Measurements from ENCODE around the gene CAMSAP3. TPM values are rescaled to one million over a fixed set of nuclear protein-coding genes. Genes with fewer than 3 reads are reported as not detected.
"Not testable (repeated sequence)": the region's sequence is repeated elsewhere in the genome, so short reads cannot be mapped to it uniquely, and the experiment has no call there.

CAMSAP3 gene
- total and polyA plus RNA-seq, 2 experiments from 2014 or later, result 22.8 to 58.5 TPM

DNA sequence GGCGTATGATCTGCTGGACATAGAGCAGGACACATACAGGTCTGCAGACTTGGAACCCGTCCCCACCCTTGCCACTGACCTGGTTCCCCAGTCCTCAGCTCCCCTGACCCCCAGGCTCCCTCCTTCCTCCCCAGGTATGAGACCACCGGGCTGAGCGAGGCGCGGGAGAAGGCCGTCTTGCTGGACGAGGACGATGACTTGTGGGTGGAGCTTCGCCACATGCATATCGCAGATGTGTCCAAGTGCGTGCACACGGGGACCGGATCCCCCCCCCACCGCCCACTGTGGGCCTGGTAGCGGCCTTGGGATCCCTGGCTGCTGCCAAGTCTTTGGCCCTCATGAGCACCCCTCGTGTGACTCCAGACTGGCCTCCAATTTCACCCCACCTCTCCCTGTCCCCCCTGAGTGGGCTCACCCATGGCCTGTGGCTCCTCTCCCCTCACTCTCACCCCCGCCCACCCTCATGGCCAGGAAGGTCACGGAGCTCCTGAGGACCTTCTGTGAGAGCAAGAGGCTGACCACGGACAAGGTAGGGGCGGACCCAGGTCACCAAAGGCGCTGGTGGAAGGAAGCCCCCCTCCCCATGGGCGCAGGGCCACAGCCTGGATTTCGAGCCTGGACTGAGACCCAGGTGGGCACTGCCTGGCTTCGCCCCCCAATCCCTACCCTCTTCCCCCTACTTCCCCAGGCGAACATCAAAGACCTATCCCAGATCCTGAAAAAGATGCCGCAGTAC is 46.8 kb downstream of the CAMSAP3 start:
- H3K9me3 ChIP-seq (ENCODE audit: low read depth), result no peaks in the 10 kb centered on the region
- no peak overlapping the region for H3K4me2 ChIP-seq
- H4K20me1 ChIP-seq (ENCODE audit: insufficient read depth, poor library complexity, severe bottlenecking), result no peaks in the 10 kb centered on the region
- H2AFZ ChIP-seq, result no peak overlapping the region
- peaks cover 12% of the 10 kb centered on the region for H3K79me2 ChIP-seq
- no peaks in the 10 kb centered on the region for H3K9me2 ChIP-seq (replicated peaks; ENCODE audit: insufficient read depth)
- no peaks in the 10 kb centered on the region for H3K4me1 ChIP-seq (ENCODE audit: insufficient read depth)
- 93% methylated on average over 24 of the region's 27 CpGs for WGBS (ENCODE audit: low lambda C conversion rate, missing lambda C conversion rate)
- H3K27ac ChIP-seq, result no peak overlapping the region
- no peaks in the 10 kb centered on the region for H3K36me3 ChIP-seq (replicated peaks; ENCODE audit: insufficient read depth, low read depth)
- DNase-seq (ENCODE audit: low spot score), result no peak
- TF ChIP-seq EZH2phosphoT487 (IDR thresholded peaks at IDR 0.05; ENCODE audit: low read depth, severe bottlenecking, unreplicated experiment) (no peak), CTCF (IDR thresholded peaks at IDR 0.05; ENCODE audit: poor library complexity) (no peak), EZH2 (IDR thresholded peaks at IDR 0.05; ENCODE audit: borderline replicate concordance) (no peak)
- no peaks in the 10 kb centered on the region for H3K27me3 ChIP-seq
- no peak overlapping the region for H3K4me3 ChIP-seq

- WGBS (ENCODE audit: low lambda C conversion rate, missing lambda C conversion rate), result 90% methylated on average over 6 of the region's 8 CpGs
- H4K20me1 ChIP-seq (ENCODE audit: insufficient read depth, poor library complexity, severe bottlenecking), result no peaks in the 10 kb centered on the region
- no peak overlapping the region for H3K27ac ChIP-seq
- H3K4me1 ChIP-seq (ENCODE audit: insufficient read depth), result no peaks in the 10 kb centered on the region
- no peaks in the 10 kb centered on the region for H3K9me2 ChIP-seq (replicated peaks; ENCODE audit: insufficient read depth)
- H3K4me2 ChIP-seq, result no peak overlapping the region
- peaks cover 7% of the 10 kb centered on the region for H3K79me2 ChIP-seq
- no peaks in the 10 kb centered on the region for H3K36me3 ChIP-seq (replicated peaks; ENCODE audit: insufficient read depth, low read depth)
- no peaks in the 10 kb centered on the region for H3K27me3 ChIP-seq
- TF ChIP-seq EZH2phosphoT487 (IDR thresholded peaks at IDR 0.05; ENCODE audit: low read depth, severe bottlenecking, unreplicated experiment) (no peak), EZH2 (IDR thresholded peaks at IDR 0.05; ENCODE audit: borderline replicate concordance) (no peak), CTCF (IDR thresholded peaks at IDR 0.05; ENCODE audit: poor library complexity) (no peak)
- DNase-seq (ENCODE audit: low spot score), result no peak
- no peak overlapping the region for H3K4me3 ChIP-seq
- H3K9me3 ChIP-seq (ENCODE audit: low read depth), result no peaks in the 10 kb centered on the region
- no peak overlapping the region for H2AFZ ChIP-seq
Observed at GRCh38 chr19:7643031-7643415, 47.4 kb downstream of the CAMSAP3 start.

DNA sequence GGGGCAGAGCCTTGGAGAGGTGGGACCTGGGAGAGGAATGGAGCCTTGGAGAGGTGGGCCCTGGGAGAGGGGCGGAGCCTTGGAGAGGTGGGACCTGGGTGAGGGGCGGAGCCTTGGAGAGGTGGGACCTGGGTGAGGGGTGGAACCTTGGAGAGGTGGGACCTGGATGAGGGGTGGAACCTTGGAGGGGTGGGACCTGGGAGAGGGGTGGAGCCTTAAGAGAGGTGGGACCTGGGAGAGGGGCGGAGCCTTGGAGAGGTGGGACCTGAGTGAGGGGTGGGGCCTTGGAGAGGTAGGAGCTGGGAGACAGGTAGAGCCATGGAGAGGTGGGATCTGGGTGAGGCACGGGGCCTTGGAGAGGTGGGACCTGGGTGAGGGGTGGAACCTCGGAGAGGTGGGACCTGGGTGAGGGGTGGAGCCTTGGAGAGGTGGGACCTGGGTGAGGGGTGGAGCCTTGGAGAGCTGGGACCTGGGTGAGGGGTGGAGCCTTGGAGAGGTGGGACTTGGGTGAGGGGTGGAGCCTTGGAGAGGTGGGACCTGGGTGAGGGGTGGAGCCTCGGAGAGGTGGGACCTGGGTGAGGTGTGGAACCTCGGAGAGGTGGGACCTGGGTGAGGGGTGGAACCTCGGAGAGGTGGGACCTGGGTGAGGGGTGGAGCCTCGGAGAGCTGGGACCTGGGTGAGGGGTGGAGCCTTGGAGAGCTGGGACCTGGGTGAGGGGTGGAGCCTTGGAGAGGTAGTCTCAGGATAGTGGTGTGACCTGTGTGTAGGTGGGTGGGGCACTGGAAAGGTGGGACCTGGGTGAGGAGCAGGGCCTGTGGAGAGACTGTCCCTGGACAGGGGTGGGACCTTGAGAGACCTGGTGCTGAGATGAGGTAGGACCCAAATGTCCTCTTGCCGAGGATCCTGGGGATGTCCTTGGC is 48.2 kb downstream of the CAMSAP3 start:
- not testable (repeated sequence) for H3K27ac ChIP-seq

DNA sequence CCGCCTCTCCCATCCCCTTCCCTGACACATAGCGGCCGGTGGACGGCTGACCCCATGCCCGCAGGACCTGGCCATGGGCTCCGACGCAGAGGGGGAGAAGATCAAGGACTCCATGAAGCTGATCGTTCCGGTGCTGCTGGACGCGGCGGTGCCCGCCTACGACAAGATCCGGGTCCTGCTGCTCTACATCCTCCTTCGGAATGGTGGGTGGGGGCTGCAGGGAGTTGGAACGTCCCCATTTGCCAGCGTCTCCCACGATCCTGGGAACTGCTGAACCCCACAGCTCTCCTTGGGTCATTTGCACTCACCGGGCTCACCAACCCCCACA is 48.9 kb downstream of the CAMSAP3 start:
- H3K36me3 ChIP-seq (replicated peaks; ENCODE audit: insufficient read depth, low read depth), result no peaks in the 10 kb centered on the region

More for the DNA sequence above, 48.2 kb downstream of the CAMSAP3 start:
- not testable (repeated sequence) for H3K36me3 ChIP-seq (replicated peaks; ENCODE audit: insufficient read depth, low read depth); H3K9me2 ChIP-seq (replicated peaks; ENCODE audit: insufficient read depth); H3K27me3 ChIP-seq; H3K4me3 ChIP-seq; H3K79me2 ChIP-seq; H3K4me1 ChIP-seq (ENCODE audit: insufficient read depth); H4K20me1 ChIP-seq (ENCODE audit: insufficient read depth, poor library complexity, severe bottlenecking); DNase-seq (ENCODE audit: low spot score); H3K9me3 ChIP-seq (ENCODE audit: low read depth); H2AFZ ChIP-seq; H3K4me2 ChIP-seq
- 100% methylated on average over 4 of the region's 10 CpGs for WGBS (ENCODE audit: low lambda C conversion rate, missing lambda C conversion rate)

More for the DNA sequence above, 48.9 kb downstream of the CAMSAP3 start:
- TF ChIP-seq CTCF (IDR thresholded peaks at IDR 0.05; ENCODE audit: poor library complexity), result no peak
- no peak for TF ChIP-seq EZH2 (IDR thresholded peaks at IDR 0.05; ENCODE audit: borderline replicate concordance)
- no peak for TF ChIP-seq EZH2phosphoT487 (IDR thresholded peaks at IDR 0.05; ENCODE audit: low read depth, severe bottlenecking, unreplicated experiment)
- H3K27me3 ChIP-seq, result no peaks in the 10 kb centered on the region
- no peak overlapping the region for H3K27ac ChIP-seq
- H3K79me2 ChIP-seq, result no peaks in the 10 kb centered on the region
- no peaks in the 10 kb centered on the region for H4K20me1 ChIP-seq (ENCODE audit: insufficient read depth, poor library complexity, severe bottlenecking)
- no peak overlapping the region for H2AFZ ChIP-seq
- no peaks in the 10 kb centered on the region for H3K4me1 ChIP-seq (ENCODE audit: insufficient read depth)
- no peaks in the 10 kb centered on the region for H3K9me3 ChIP-seq (ENCODE audit: low read depth)
- DNase-seq (ENCODE audit: low spot score), result no peak
- WGBS (ENCODE audit: low lambda C conversion rate, missing lambda C conversion rate), result 97% methylated on average over 20 of the region's 20 CpGs
- H3K4me3 ChIP-seq, result no peak overlapping the region
- no peaks in the 10 kb centered on the region for H3K9me2 ChIP-seq (replicated peaks; ENCODE audit: insufficient read depth)
- no peak overlapping the region for H3K4me2 ChIP-seq

All from hepatocyte (in vitro differentiated cells).